ENCODE data around the gene COL9A3. TPM values are rescaled to one million over a fixed set of nuclear protein-coding genes. Genes with fewer than 3 reads are reported as not detected.

Gene COL9A3
- polyA plus RNA-seq, 3 donors, result 13.9 to 30.0 (median 22.4) TPM

GRCh38 chr20:62794007-62794724 lies 22.7 kb upstream of the COL9A3 start:
- DNase-seq, result peak; percentile 95

- no peak for DNase-seq
These were observed 21.7 kb upstream of the COL9A3 start for GRCh38 chr20:62795023-62795761.

GRCh38 chr20:62796699-62797491 lies 20.0 kb upstream of the COL9A3 start:
- DNase-seq, result no peak

GRCh38 chr20:62797671-62798532 lies 18.9 kb upstream of the COL9A3 start:
- no peak for DNase-seq

- DNase-seq, result no peak
These were observed 17.8 kb upstream of the COL9A3 start for GRCh38 chr20:62799036-62799435.

- no peak for DNase-seq
These were observed 17.4 kb upstream of the COL9A3 start for GRCh38 chr20:62799459-62799858.

DNA sequence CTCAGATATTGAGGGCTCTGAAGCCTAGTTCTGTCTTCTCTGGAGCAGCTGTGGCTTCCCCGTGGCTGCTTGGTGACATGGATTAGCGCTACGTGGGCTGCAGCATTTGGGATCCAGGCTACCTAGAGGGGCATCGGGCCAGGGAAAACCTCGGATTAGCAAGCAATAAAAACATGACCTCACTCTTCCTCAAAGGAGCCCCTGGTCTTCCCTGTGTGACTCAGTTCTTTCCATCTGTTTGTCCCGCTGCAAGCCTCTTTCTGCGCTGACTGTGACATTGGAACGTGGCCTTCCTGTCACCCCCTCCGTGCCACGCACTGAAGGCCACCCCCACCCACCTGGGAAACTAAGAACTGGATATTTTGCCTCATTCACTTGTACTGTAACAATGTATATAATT lies 17.0 kb upstream of the COL9A3 start:
- no peak for DNase-seq

- DNase-seq, result no peak
These were observed 16.3 kb upstream of the COL9A3 start for GRCh38 chr20:62800314-62801259.

- no peak for DNase-seq
These were observed 15.4 kb upstream of the COL9A3 start for GRCh38 chr20:62801284-62802010.

- no peak for DNase-seq
These were observed 14.7 kb upstream of the COL9A3 start for GRCh38 chr20:62802026-62802712.

DNA sequence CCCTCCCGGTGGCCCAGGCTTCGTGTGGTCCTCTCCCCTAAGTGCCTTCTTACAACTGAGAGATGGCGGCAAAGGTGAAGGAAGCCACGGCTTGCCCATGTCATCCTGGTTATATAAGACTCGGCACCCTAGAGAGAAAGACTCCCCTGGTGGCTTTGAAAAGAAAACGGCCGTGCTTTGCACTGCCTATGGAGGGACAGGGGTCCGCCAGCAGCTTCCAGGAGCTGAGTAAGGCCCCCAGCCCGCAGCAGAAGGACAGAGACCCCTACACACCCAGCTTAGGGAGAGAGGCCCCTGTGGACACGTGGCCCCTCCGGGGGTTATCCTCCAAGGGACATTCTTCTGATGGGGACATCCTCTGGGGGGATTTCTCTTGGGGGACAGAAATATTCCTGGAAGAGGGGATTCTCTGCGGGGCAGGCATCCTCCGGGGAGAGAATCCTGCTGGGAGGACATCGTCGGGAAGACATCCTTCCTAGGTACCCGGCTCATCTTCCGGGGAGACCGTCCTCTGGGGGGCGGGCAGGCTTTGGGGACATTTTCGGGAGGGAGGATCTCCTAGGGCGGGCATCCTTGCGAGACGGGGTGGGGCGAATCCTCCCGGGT lies 12.7 kb upstream of the COL9A3 start:
- no peak for DNase-seq

DNA sequence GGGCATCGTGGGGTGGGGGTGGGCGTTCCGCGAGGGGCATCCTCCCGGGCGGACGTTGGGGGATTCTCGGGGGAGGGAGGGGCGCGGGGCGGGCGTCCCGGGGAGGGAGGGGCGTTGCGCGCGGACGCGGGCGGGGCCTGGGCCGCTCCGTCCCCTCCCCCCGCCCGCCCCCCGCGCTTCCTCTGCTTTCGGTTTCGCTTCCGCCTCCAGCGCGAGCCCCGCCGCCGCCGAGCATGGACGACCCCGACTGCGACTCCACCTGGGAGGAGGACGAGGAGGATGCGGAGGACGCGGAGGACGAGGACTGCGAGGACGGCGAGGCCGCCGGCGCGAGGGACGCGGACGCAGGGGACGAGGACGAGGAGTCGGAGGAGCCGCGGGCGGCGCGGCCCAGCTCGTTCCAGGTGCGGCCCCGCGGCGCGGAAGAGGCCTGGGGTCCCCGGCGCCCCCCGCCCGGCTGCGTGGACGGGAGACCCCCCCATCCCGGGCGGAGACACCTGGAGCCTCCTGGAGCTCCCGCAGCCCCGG lies 12.2 kb upstream of the COL9A3 start, which contains the start of gene OGFR:
Gene OGFR, plus strand, starts transcription at position 209 of the 528 bp plus-strand sequence. Its CDS starts 25 bp downstream, at position 234.
- no peak for DNase-seq

- no peak for DNase-seq
These were observed 11.6 kb upstream of the COL9A3 start for GRCh38 chr20:62805155-62805710.

DNA sequence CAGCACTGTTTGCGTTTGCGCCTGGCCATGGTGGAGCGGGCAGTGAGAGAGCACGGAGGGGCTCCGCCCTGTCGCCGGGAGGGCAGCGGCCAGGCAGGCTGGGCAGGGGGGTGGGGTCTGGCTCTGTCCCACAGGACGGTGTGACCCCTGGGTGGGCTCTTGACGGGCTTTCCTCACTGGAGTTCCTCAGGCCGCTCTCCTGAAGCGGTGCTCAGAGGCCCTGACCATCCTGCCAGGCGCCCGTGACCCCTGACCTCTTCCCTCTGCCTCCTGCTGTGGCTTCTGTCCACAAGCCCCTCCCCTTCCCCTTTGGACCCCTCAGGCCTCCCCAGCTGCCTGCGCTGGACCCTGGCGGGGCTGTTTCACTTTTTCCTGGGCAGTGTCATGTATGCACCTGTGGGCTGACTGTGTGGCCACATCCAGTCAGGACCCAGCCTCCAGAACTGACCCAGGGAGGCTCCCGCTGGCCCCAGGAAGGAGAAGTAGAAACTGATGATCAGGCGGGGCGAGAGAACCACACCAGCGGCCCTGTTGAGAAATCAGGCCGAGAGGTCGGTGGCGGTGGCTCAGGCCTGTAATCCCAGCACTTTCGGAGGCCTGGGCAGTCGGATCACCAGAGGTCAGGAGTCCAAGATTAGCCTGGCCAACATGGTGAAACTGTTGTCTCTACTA lies 11.0 kb upstream of the COL9A3 start:
- no peak for DNase-seq

DNA sequence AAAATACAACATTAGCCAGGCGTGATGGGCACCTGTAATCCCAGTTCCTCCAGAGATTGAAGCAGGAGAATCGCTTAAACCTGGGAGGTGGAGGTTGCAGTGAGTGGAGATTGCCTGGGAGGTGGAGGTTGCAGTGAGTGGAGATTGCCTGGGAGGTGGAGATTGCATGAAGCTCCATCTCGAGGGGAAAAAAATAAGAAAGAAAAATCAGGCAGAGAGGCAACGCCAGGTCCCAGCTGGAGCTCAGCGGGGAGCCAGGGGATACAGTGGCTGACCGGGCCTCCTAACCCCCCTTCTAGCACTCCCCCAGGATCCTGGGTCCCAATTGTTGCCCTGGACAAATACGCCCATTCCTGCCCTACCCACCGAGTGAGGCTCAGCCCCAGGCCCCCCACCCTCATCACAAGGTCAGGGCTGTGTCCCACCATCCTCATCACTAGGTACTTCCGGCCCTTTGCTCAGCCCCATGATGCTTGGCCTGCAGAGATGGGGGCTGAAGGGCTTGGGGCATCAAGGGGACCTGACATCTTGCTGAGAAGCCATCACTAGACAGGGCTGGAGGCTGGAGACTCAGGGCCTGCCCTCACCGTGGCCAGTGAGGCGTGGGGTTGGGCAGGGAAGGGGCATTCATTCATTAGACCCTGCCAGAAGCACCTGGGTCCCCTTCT lies 10.3 kb upstream of the COL9A3 start:
- DNase-seq, result no peak

- no peak for DNase-seq
These were observed 9.2 kb upstream of the COL9A3 start for GRCh38 chr20:62807444-62808210.

Data from renal pelvis (tissue), 4 donors.